OCI-LY7 (cell line): ENCODE measurements around the gene PTPRCAP.

Source experiments
- EZH2phosphoT487 ChIP-seq: fragments of 200-600 bp; sonication (generic); IDR thresholded peaks from 2 replicates; pipeline ENCODE4 v1.6.1; 2018; ENCODE audit warnings: low read depth, borderline replicate concordance, mild to moderate bottlenecking, mixed run types, antibody characterized with exemption, low read length, moderate library complexity, mixed read lengths
- TF ChIP-seq, protein P1 (sequence below): fragments of 200-600 bp; sonication (generic); conservative IDR thresholded peaks from 2 replicates; pipeline ENCODE4 v1.5.1; 2014; ENCODE audit warnings: mild to moderate bottlenecking, antibody characterized with exemption, low read length, moderate library complexity, mixed read lengths

DNA sequence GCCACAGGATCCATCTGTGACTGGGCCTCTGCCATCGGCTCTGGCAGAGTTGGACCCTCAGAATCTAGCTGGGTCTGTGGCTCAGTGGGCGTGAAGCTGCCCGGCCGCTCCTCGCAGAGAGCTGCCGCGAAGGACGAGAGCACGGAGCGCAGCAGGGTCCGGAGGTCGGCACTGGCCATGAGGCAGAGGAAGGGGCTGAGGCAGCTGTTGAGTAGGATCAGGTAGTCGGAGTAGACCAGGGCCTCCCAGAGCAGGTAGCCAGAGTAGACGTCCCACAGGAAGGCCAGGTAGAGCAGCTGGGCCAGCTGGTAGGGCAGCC is 14.1 kb upstream of the PTPRCAP start:
- TF ChIP-seq, protein P1, sequence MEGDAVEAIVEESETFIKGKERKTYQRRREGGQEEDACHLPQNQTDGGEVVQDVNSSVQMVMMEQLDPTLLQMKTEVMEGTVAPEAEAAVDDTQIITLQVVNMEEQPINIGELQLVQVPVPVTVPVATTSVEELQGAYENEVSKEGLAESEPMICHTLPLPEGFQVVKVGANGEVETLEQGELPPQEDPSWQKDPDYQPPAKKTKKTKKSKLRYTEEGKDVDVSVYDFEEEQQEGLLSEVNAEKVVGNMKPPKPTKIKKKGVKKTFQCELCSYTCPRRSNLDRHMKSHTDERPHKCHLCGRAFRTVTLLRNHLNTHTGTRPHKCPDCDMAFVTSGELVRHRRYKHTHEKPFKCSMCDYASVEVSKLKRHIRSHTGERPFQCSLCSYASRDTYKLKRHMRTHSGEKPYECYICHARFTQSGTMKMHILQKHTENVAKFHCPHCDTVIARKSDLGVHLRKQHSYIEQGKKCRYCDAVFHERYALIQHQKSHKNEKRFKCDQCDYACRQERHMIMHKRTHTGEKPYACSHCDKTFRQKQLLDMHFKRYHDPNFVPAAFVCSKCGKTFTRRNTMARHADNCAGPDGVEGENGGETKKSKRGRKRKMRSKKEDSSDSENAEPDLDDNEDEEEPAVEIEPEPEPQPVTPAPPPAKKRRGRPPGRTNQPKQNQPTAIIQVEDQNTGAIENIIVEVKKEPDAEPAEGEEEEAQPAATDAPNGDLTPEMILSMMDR, result no peak
- no peak for TF ChIP-seq EZH2phosphoT487
